Measurements from ENCODE around the gene HIP1R. TPM values are rescaled to one million over a fixed set of nuclear protein-coding genes. Genes with fewer than 3 reads are reported as not detected.

Gene HIP1R
- total and polyA plus RNA-seq, 2 of the 13 experiments (the other 11 are each of a cell fraction or from before 2014, with no cell fraction given): 18.4 to 25.5 TPM

- TF ChIP-seq CREBL2 (CRISPR knock-in tag; IDR thresholded peaks at IDR 0.05; ENCODE audit: borderline replicate concordance): no peak
- no peak for TF ChIP-seq SOX13 (IDR thresholded peaks at IDR 0.05)
- peak in 1 of 2 experiments; percentile 23; a peak in 1 of 4 replicates for TF ChIP-seq SOX13 (CRISPR knock-in tag; conservative IDR thresholded peaks at IDR 0.05 in 1 of 2, IDR thresholded peaks at IDR 0.05 in 1 of 2)
- no peak for TF ChIP-seq NFE2 (CRISPR knock-in tag; IDR thresholded peaks at IDR 0.05)
- no peak for TF ChIP-seq MTERF4 (CRISPR knock-in tag; IDR thresholded peaks at IDR 0.05)
- TF ChIP-seq ZNF12 (CRISPR knock-in tag; IDR thresholded peaks at IDR 0.05): no peak
- no peak; the same call in 1 of the 2 replicates for TF ChIP-seq BORCS8-MEF2B (CRISPR knock-in tag; IDR thresholded peaks at IDR 0.05)
- no peak for TF ChIP-seq TRIM22 (IDR thresholded peaks at IDR 0.05)
- no peak for TF ChIP-seq ZFY (CRISPR knock-in tag; IDR thresholded peaks at IDR 0.05)
- no peak for TF ChIP-seq PREB (CRISPR knock-in tag; IDR thresholded peaks at IDR 0.05)
- TF ChIP-seq ZNF740 (CRISPR knock-in tag; IDR thresholded peaks at IDR 0.05): no peak
- no peak for TF ChIP-seq GABPA (IDR thresholded peaks at IDR 0.05; ENCODE audit: low read depth, low read length)
- TF ChIP-seq GABPA (CRISPR knock-in tag; IDR thresholded peaks at IDR 0.05; ENCODE audit: low read depth): no peak
- no peak for TF ChIP-seq GLI4 (CRISPR knock-in tag; IDR thresholded peaks at IDR 0.05; ENCODE audit: borderline replicate concordance)
- no peak for TF ChIP-seq UBTF (CRISPR knock-in tag; IDR thresholded peaks at IDR 0.05)
- no peak for TF ChIP-seq ZNF749 (CRISPR knock-in tag; IDR thresholded peaks at IDR 0.05; ENCODE audit: borderline replicate concordance)
- no peak for TF ChIP-seq TFDP1 (CRISPR knock-in tag; IDR thresholded peaks at IDR 0.05; ENCODE audit: borderline replicate concordance)
- no peak for TF ChIP-seq ZNF724P (CRISPR knock-in tag; IDR thresholded peaks at IDR 0.05; ENCODE audit: borderline replicate concordance)
- no peak for TF ChIP-seq ZNF790 (CRISPR knock-in tag; IDR thresholded peaks at IDR 0.05; ENCODE audit: borderline replicate concordance)
- no peak for TF ChIP-seq KMT2A (CRISPR knock-in tag; IDR thresholded peaks at IDR 0.05)
- no peak for TF ChIP-seq PAWR (CRISPR knock-in tag; IDR thresholded peaks at IDR 0.05; ENCODE audit: borderline replicate concordance)
- TF ChIP-seq ZBTB7B (CRISPR knock-in tag; IDR thresholded peaks at IDR 0.05): 0 out of 2 replicates have a peak, but pooled peaks have one; percentile 30
Observed at GRCh38 chr12:122865268-122866231, 30.3 kb downstream of the HIP1R start (continued).

Measured in HepG2 (cell line).